ENCODE results near the gene RALY.
A peak's percentile ranks its signal among the peaks of the same experiment; 100 is the strongest.

Gene RALY

DNA sequence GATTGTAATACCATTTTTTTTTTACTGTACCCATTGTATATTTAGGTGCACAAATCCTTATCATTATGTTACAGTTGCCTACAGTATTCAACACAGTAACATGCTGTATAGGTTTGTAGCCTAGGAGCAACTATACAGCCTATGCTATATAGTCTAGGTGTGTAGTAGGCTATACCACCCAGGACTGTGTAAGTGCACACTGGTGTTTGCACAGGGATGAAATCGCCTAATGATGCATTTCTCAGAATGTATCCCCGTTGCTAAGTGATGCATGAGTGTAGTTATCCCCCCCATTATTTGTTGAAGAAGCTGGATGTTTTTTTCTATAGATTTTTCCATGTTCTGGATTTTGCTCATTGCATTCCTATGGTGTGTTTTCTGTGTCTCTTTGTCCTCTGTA, 12.9 kb downstream of the RALY start:
- no peak for DNase-seq (ENCODE audit: low read depth, low spot score)
- peaks cover 2% of the 10 kb centered on the region for H3K4me1 ChIP-seq (ENCODE audit: insufficient read depth, insufficient read length)
- no peaks in the 10 kb centered on the region for H3K27me3 ChIP-seq (ENCODE audit: insufficient read depth, insufficient read length)
- TF ChIP-seq ZNF274 (IDR thresholded peaks at IDR 0.05; ENCODE audit: low read depth, low read length), result no peak
- no peak for TF ChIP-seq YY1 (IDR thresholded peaks at IDR 0.05; ENCODE audit: insufficient read depth, insufficient read length)
- TF ChIP-seq SUZ12 (IDR thresholded peaks at IDR 0.05; ENCODE audit: extremely low read depth, insufficient read depth, insufficient read length), result no peak
- peaks cover 16% of the 10 kb centered on the region for H3K36me3 ChIP-seq (ENCODE audit: insufficient read depth, insufficient read length, low read length)
- no peak overlapping the region for H3K9ac ChIP-seq (ENCODE audit: insufficient read length, low read depth)
- H3K9me3 ChIP-seq (ENCODE audit: insufficient read depth, low read length), result no peaks in the 10 kb centered on the region
- H3K4me3 ChIP-seq (ENCODE audit: insufficient read length, low read depth), result no peak overlapping the region

DNA sequence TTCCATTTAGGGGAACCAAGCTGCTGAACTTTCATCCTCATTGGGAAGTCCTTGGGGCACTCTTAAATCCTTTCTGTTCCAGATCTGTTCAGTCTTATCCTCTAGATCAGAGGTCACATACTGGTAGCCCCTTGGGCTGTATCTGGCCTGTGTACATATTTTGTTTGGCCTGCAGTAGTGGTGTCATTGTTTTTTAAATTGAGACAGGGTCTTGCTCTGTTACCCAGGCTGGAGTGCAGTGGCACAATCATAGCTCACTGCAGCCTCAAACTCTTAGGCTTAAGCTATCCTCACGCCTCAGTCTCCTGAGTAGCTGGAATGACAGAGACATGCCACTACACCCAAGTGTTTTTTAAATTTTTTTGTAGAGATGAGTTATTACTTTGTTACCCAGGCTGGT, 14.8 kb downstream of the RALY start:
- no peak overlapping the region for H3K9ac ChIP-seq (ENCODE audit: insufficient read length, low read depth)
- DNase-seq (ENCODE audit: low read depth, low spot score), result no peak
- peaks cover 6% of the 10 kb centered on the region for H3K4me1 ChIP-seq (ENCODE audit: insufficient read depth, insufficient read length)
- no peaks in the 10 kb centered on the region for H3K9me3 ChIP-seq (ENCODE audit: insufficient read depth, low read length)
- H3K36me3 ChIP-seq (ENCODE audit: insufficient read depth, insufficient read length, low read length), result peaks cover 5% of the 10 kb centered on the region
- no peak for TF ChIP-seq YY1 (IDR thresholded peaks at IDR 0.05; ENCODE audit: insufficient read depth, insufficient read length)
- TF ChIP-seq SUZ12 (IDR thresholded peaks at IDR 0.05; ENCODE audit: extremely low read depth, insufficient read depth, insufficient read length), result no peak
- no peak for TF ChIP-seq ZNF274 (IDR thresholded peaks at IDR 0.05; ENCODE audit: low read depth, low read length)
- no peak overlapping the region for H3K4me3 ChIP-seq (ENCODE audit: insufficient read length, low read depth)
- H3K27me3 ChIP-seq (ENCODE audit: insufficient read depth, insufficient read length), result no peaks in the 10 kb centered on the region

DNA sequence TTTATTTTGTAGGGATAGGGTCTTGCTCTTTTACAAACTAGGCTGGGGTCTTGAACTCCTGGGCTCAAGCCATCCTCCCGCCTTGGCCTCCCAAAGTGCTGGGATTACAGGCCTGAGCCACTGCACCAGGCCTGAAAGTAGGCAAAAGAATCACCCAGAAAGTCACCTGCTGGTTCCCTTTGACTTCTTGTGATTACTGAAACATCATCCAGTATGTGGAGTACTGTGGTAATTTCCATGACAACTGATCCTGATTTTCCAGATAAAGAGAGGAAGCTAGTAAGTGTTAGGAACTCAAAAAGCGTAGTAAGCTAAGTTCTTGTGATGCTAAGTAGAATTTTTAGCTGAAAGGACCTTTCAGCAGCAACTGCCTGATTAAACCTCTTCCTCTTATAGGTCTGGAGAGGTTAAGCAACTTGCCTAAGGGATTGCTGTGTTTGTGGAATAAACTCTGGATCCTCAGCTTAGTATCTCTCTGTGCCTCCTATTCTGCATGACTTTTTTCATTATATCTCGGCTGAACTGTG, 16.8 kb downstream of the RALY start:
- Histone ChIP-seq H3K4me3 (ENCODE audit: insufficient read length, low read depth) (no peak overlapping the region), H3K9me3 (ENCODE audit: insufficient read depth, low read length) (no peaks in the 10 kb centered on the region), H3K36me3 (ENCODE audit: insufficient read depth, insufficient read length, low read length) (peaks cover 5% of the 10 kb centered on the region), H3K4me1 (ENCODE audit: insufficient read depth, insufficient read length) (peaks cover 6% of the 10 kb centered on the region), H3K27me3 (ENCODE audit: insufficient read depth, insufficient read length) (no peaks in the 10 kb centered on the region), H3K9ac (ENCODE audit: insufficient read length, low read depth) (no peak overlapping the region)
- peak; percentile 84 for DNase-seq (ENCODE audit: low read depth, low spot score)
- TF ChIP-seq YY1 (IDR thresholded peaks at IDR 0.05; ENCODE audit: insufficient read depth, insufficient read length) (no peak), SUZ12 (IDR thresholded peaks at IDR 0.05; ENCODE audit: extremely low read depth, insufficient read depth, insufficient read length) (no peak), ZNF274 (IDR thresholded peaks at IDR 0.05; ENCODE audit: low read depth, low read length) (no peak)

- Histone ChIP-seq H3K4me1 (ENCODE audit: insufficient read depth, insufficient read length) (peaks cover 8% of the 10 kb centered on the region), H3K27me3 (ENCODE audit: insufficient read depth, insufficient read length) (no peaks in the 10 kb centered on the region), H3K36me3 (ENCODE audit: insufficient read depth, insufficient read length, low read length) (peaks cover 5% of the 10 kb centered on the region), H3K9ac (ENCODE audit: insufficient read length, low read depth) (no peak overlapping the region), H3K9me3 (ENCODE audit: insufficient read depth, low read length) (no peaks in the 10 kb centered on the region), H3K4me3 (ENCODE audit: insufficient read length, low read depth) (no peak overlapping the region)
- no peak for DNase-seq (ENCODE audit: low read depth, low spot score)
- TF ChIP-seq YY1 (IDR thresholded peaks at IDR 0.05; ENCODE audit: insufficient read depth, insufficient read length) (no peak), ZNF274 (IDR thresholded peaks at IDR 0.05; ENCODE audit: low read depth, low read length) (no peak), SUZ12 (IDR thresholded peaks at IDR 0.05; ENCODE audit: extremely low read depth, insufficient read depth, insufficient read length) (no peak)
Observed at GRCh38 chr20:34011275-34011674, 17.6 kb downstream of the RALY start.

GRCh38 chr20:34012330-34012729, 18.6 kb downstream of the RALY start:
- H3K4me1 ChIP-seq (ENCODE audit: insufficient read depth, insufficient read length), result peaks cover 8% of the 10 kb centered on the region
- no peaks in the 10 kb centered on the region for H3K9me3 ChIP-seq (ENCODE audit: insufficient read depth, low read length)
- H3K9ac ChIP-seq (ENCODE audit: insufficient read length, low read depth), result no peak overlapping the region
- TF ChIP-seq ZNF274 (IDR thresholded peaks at IDR 0.05; ENCODE audit: low read depth, low read length), result no peak
- TF ChIP-seq YY1 (IDR thresholded peaks at IDR 0.05; ENCODE audit: insufficient read depth, insufficient read length), result no peak
- no peak for TF ChIP-seq SUZ12 (IDR thresholded peaks at IDR 0.05; ENCODE audit: extremely low read depth, insufficient read depth, insufficient read length)
- DNase-seq (ENCODE audit: low read depth, low spot score), result no peak
- H3K27me3 ChIP-seq (ENCODE audit: insufficient read depth, insufficient read length), result no peaks in the 10 kb centered on the region
- no peak overlapping the region for H3K4me3 ChIP-seq (ENCODE audit: insufficient read length, low read depth)
- H3K36me3 ChIP-seq (ENCODE audit: insufficient read depth, insufficient read length, low read length), result no peaks in the 10 kb centered on the region

DNA sequence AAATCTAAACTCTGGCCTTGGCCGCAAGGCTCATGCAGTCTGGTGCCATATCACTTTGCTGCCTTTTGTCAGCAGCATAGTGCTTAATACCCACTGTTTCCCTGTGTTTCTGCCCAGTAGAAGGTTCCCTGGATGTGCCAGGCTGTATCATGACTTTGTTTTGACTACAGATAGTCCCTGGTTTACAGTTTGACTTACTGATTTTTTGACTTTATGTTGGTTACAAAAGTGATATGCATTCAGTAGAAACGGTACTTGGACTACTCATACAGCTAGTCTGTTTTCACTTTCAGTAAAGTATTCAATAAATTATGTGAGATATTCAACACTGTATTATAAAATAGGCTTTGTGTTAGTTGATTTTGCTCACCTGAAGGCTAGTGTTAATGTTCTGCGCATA, 19.0 kb downstream of the RALY start:
- no peak overlapping the region for H3K9ac ChIP-seq (ENCODE audit: insufficient read length, low read depth)
- no peaks in the 10 kb centered on the region for H3K9me3 ChIP-seq (ENCODE audit: insufficient read depth, low read length)
- H3K4me3 ChIP-seq (ENCODE audit: insufficient read length, low read depth), result no peak overlapping the region
- TF ChIP-seq SUZ12 (IDR thresholded peaks at IDR 0.05; ENCODE audit: extremely low read depth, insufficient read depth, insufficient read length), result no peak
- no peak for TF ChIP-seq YY1 (IDR thresholded peaks at IDR 0.05; ENCODE audit: insufficient read depth, insufficient read length)
- no peak for TF ChIP-seq ZNF274 (IDR thresholded peaks at IDR 0.05; ENCODE audit: low read depth, low read length)
- H3K4me1 ChIP-seq (ENCODE audit: insufficient read depth, insufficient read length), result peaks cover 9% of the 10 kb centered on the region
- no peaks in the 10 kb centered on the region for H3K27me3 ChIP-seq (ENCODE audit: insufficient read depth, insufficient read length)
- DNase-seq (ENCODE audit: low read depth, low spot score), result no peak
- H3K36me3 ChIP-seq (ENCODE audit: insufficient read depth, insufficient read length, low read length), result no peaks in the 10 kb centered on the region

- peaks cover 11% of the 10 kb centered on the region for H3K4me1 ChIP-seq (ENCODE audit: insufficient read depth, insufficient read length)
- H3K27me3 ChIP-seq (ENCODE audit: insufficient read depth, insufficient read length), result no peaks in the 10 kb centered on the region
- no peak overlapping the region for H3K4me3 ChIP-seq (ENCODE audit: insufficient read length, low read depth)
- H3K36me3 ChIP-seq (ENCODE audit: insufficient read depth, insufficient read length, low read length), result no peaks in the 10 kb centered on the region
- H3K9ac ChIP-seq (ENCODE audit: insufficient read length, low read depth), result no peak overlapping the region
- DNase-seq (ENCODE audit: low read depth, low spot score), result no peak
- no peak for TF ChIP-seq YY1 (IDR thresholded peaks at IDR 0.05; ENCODE audit: insufficient read depth, insufficient read length)
- no peak for TF ChIP-seq ZNF274 (IDR thresholded peaks at IDR 0.05; ENCODE audit: low read depth, low read length)
- no peak for TF ChIP-seq SUZ12 (IDR thresholded peaks at IDR 0.05; ENCODE audit: extremely low read depth, insufficient read depth, insufficient read length)
- no peaks in the 10 kb centered on the region for H3K9me3 ChIP-seq (ENCODE audit: insufficient read depth, low read length)
Observed at GRCh38 chr20:34013554-34013953, 19.8 kb downstream of the RALY start.
